Stimulated activated CD4-positive, alpha-beta T cell treated with anti-CD3 and anti-CD28 coated beads, Interleukin-12 subunit alpha, Interleukin-12 subunit beta, amount 100 ng/mL, for 48 hours (primary cell): ENCODE data around the gene MFAP3.
"Not testable (repeated sequence)": the region's sequence is repeated elsewhere in the genome, so short reads cannot be mapped to it uniquely, and the experiment has no call there.

ENCODE experiments used
- DNase-seq, 3 donors: peaks; one replicate each; pipeline ENCODE4 v3.0.0-alpha.2; 2020; ENCODE audit warnings: low read depth in 2 of 3, low spot score in 1 of 3

Gene MFAP3

GRCh38 chr5:154038707-154039457, at the start of gene MFAP3, which contains the start of gene FAM114A2:
TSS of gene MFAP3 (plus strand) at chr5:154038967. CDS start at chr5:154049723, 10,756 bp downstream.
TSS of gene FAM114A2 (minus strand) at chr5:154038910. CDS start at chr5:154034953, 3,957 bp downstream.
- DNase-seq, result peak; percentile 75 to 87 (median 84)

DNA sequence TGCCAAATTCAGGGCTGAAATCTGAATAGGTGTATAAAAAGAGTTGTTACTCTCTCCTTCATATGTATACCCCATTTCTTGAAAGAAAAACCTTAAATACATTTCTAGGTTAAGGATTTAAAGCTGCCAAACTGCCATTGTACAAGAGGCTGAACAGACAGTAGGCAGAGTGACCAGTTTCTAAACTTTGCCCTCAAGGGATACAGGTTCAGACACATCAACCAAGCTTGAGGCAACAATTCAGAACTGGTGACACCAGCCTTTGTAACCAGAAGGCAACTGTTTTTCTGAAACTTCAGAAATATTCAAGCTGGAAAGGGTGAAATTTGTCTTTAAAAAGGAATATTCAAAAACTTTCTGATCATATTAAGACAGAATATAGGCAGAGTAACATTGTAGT, 47.6 kb upstream of the MFAP3 start:
- DNase-seq, result no peak

DNA sequence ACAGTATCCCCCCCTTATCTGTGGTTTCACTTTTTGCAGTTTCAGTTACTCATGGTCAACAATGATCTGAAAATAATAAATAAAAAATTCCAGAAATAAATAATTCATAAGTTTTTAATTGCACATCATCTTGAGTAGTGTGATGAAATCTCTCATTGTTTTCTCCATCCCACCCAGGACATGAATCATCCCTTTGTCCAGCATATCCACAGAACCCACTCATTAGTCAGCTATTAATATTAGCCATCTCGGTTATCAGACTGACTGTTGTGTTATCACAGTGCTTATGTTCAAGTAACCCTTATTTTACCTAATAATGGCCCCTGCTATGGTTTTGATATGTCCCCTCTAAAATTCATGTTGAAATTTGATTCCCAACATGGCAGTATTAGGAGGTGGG, 40.8 kb upstream of the MFAP3 start:
- DNase-seq, result no peak

- DNase-seq, result no peak
Observed at GRCh38 chr5:153998768-153999167, 40.0 kb upstream of the MFAP3 start.

DNA sequence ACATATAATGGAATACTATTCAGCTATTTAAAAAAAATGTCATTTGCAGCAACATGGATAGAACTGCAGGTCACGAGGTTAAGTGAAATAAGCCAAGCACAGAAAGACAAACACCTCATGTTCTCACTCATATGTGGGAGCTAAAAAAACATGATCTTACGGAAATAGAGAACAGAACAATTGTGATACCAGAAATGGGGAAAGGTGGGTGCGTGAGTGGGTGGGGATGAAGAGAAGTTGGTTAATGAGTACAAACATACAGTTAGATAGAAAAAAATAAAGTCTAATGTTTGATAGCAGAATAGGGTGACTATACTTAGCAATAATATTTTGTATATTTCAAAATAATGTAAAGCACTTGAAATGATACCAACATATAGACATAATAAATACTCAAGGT, 38.8 kb upstream of the MFAP3 start:
- no peak for DNase-seq

DNA sequence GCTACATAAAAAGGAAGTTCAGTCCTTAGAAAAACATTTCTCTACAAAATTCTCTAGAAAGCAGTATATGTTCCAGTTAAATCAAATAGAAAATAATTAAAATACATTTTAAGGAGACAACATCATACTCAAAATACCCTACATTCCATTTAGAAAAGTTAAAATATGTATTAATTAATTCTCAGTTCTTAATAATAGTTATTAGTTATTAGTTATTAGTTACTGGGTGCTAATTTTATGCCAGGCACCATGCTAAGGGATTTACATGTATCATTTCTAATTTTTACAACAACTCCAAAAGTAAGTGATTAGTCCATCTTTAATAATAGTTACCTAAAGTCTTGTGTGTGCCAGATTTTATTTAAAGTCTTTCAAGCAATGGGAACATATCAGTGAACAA, 38.1 kb upstream of the MFAP3 start:
- DNase-seq, result no peak

GRCh38 chr5:154002093-154002492, 36.7 kb upstream of the MFAP3 start:
- no peak for DNase-seq

DNA sequence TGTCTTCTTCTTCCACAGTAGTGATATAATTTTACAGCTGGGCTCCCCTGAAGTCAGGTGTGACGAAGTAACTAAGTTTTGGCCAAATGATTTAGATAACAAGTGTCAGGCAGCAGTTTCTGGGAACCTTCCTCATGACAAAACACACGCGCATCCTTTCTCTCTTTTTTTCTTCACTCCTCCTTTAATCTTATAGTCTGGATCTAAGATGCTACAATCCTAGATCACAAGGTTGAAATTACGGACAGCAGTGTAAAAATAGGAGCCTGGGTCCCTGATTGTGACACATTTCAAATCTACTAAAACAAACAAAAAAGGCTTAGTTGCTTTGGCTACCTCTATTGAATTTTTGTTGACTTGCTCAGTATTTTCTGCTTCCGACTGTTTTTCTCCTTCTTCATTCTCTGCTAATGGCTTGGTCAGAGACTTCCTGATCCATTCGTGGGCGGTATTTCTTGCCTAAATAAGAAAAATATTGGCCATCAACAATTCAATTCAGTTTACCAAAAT, 36.2 kb upstream of the MFAP3 start:
- no peak for DNase-seq

DNA sequence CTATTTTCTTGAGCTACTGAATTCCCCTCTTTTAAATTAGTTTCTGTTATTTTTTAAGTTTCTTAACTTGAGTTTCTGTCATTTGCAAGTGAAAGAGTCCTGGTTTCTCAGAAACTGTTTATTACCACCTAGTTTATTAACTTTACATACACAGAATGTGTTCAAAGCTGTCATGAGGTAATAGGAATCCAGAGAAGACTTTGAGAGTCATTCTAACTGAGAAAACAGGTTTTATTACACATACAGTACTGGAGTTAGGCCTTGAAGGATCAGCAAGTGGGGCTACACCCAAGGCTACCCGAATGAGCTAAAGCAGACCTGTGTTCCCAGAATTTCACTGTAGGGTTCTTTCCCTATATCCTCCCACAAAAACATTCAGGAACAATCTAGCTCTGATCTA, 33.1 kb upstream of the MFAP3 start:
- DNase-seq, result no peak

GRCh38 chr5:154010660-154011059, 28.1 kb upstream of the MFAP3 start:
- DNase-seq, result no peak

DNA sequence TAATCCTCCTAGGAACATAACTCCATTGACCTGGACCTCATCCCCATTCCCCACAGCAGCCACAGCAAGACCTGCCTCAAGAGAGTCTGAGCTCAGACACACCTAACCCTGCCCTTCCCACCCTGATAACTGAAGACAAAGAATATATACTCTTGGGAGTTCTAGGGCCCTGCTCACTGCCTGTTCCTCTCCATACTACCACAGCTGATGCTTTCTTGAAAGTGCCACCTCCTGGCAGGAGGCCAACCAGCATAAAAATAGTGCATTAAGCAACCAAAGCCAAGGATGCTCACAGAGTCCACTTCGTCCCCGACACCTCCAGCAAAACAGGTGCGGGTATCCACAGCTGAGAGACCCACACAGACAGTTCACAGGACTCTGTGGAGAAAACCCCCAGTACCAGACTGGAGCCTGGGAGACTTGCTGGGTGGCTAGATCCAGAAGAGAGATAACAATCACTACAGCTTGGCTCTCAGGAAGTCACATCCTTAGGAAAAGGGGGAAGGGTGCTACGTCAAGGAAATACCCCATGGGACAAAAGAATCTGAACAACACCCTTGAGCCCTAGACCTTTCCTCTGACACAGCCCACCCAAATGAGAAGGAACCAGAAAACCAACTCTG, 23.6 kb upstream of the MFAP3 start:
- no peak for DNase-seq

- DNase-seq, result not testable (repeated sequence)
Observed at GRCh38 chr5:154018919-154019318, 19.8 kb upstream of the MFAP3 start.

GRCh38 chr5:154025951-154026350, 12.8 kb upstream of the MFAP3 start:
- no peak for DNase-seq

DNA sequence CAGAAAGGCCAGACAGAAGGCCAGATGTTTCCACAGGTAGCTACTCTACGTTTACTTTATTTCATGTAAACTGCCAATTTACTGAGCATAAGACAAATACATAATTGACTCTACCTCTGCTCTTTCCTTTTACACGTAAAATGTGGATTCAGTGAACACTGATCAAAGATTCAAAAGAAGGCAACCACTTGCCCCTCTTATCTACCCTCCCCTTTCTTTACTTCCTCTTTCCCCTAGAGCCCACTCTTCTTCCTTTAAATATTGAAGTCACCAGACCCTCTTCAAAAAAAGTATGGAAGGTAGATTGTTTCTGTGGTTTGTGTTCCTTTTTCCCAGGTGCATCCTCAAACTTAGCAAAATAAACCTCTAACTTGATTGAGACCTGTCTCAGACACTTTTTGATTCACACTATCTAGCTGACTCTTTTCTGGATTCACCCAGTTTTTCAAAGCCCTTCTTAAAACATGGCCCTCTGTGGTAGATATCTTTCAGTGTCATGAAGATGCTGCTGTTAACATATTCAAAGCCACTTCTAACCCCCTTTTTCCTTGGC, 6.8 kb upstream of the MFAP3 start:
- DNase-seq, result no peak

- no peak for DNase-seq
Observed at GRCh38 chr5:154034944-154035343, 3.8 kb upstream of the MFAP3 start.

DNA sequence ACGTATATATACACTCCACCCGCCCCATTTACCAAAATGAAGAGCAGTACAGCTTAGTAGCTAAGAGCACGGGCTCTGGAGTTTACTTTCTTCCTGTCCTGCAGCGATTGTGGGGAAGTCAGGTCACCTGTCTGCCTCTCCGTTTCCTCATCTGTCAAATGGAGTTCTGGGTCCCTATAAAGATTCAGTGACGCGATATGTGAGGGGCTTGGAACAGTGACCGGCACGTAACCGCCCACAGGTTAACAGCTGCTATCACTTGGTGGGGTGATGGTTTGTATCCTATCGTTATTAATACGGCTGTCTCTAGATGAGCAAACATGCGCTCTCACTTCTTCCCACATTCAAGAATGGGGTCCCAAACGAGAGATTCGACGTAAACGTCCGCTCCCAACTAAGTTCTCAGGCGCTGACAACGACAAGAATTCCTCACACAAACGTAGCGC, 483 bp upstream of the MFAP3 start:
- DNase-seq, result peak in 2 of 3 donors; percentile 10 to 18

DNA sequence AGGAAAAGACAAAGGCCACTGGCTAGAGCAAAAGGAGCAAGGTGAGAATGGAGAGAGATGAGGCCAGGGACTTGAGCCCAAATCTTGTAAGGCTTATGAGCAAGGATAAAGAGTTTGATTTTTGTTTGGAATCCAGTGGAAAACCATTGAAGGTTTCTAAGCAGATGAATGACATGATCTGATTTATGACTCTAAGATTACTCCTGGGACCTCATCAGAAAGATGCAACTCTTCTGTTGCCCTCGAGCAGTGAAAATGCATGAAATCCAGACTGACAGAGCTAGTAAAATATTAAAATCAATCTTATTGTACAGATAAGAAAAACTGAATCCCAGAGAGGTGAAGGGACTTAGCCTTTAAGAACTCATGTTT, 677 bp downstream of the MFAP3 start:
- no peak for DNase-seq

GRCh38 chr5:154042766-154043165, 4.0 kb downstream of the MFAP3 start:
- DNase-seq, result no peak

DNA sequence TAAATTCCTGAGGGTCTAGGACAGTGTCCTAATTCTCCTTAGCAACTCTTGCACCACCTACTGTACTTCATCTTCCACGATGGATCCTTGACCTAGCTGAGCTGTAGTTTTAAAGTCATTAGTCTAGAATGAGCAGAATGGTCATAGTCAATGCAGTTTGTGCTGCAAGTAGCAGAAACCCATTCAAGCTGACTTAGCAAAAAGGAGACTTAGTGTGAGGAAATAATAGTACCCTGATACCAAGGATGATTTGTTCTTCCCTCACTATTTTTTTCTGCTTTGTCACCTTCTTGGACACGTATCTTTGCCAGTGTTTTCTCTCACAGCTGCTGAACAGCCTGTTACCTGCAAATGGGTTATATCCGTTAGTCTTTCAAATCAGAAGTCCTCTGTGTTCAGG, 5.3 kb downstream of the MFAP3 start:
- DNase-seq, result no peak

GRCh38 chr5:154044581-154044980, 5.8 kb downstream of the MFAP3 start:
- DNase-seq, result no peak

DNA sequence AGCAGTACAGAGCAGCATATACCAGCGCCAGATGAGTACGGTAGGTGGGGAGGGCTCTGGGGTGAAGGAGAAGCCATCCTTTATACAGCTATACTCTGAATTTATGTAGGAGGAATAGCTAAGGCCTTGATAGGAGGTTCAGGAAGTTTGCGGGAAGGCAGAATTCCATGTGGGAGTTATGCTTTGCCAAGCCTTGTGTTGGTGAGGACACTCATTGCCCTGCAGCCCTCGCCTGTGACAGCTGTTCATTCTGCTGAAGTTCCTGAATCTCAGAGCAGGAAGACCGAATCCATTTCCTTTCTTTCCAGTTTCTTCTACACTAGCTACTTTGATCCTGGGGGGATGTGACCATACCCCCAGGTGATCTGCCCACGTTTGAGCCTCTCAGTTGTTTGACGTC, 7.7 kb downstream of the MFAP3 start:
- no peak for DNase-seq

GRCh38 chr5:154047324-154047723, 8.6 kb downstream of the MFAP3 start:
- no peak for DNase-seq
